Glutamatergic neuron (in vitro differentiated cells): ENCODE measurements around the gene CFAP221. TPM values are rescaled to one million over a fixed set of nuclear protein-coding genes. Genes with fewer than 3 reads are reported as not detected.

Source experiments
- DNase-seq: peaks from one replicate; pipeline ENCODE4 v3.0.0; 2022
- H3K27ac Mint-ChIP-seq: one replicate; pipeline ENCODE4 v1.8.0; 2020; ENCODE audit warnings: mild to moderate bottlenecking, mixed read lengths, inconsistent platforms; ENCODE audit not compliant: unreplicated experiment
- H3K27me3 Mint-ChIP-seq: one replicate; pipeline ENCODE4 v1.8.0; 2020; ENCODE audit warnings: mild to moderate bottlenecking, moderate library complexity, mixed read lengths, inconsistent platforms; ENCODE audit not compliant: unreplicated experiment
- H3K36me3 Mint-ChIP-seq: one replicate; pipeline ENCODE4 v1.8.0; 2020; ENCODE audit warnings: mild to moderate bottlenecking, mixed read lengths, inconsistent platforms; ENCODE audit not compliant: unreplicated experiment
- H3K4me1 Mint-ChIP-seq: one replicate; pipeline ENCODE4 v1.8.0; 2020; ENCODE audit warnings: mild to moderate bottlenecking, low read depth, mixed read lengths, inconsistent platforms; ENCODE audit not compliant: unreplicated experiment
- H3K4me3 Mint-ChIP-seq: one replicate; pipeline ENCODE4 v1.8.0; 2020; ENCODE audit warnings: mild to moderate bottlenecking, mixed read lengths, inconsistent platforms; ENCODE audit not compliant: unreplicated experiment
- H3K9me3 Mint-ChIP-seq: one replicate; pipeline ENCODE4 v1.8.0; 2020; ENCODE audit warnings: mild to moderate bottlenecking, moderate library complexity, mixed read lengths, inconsistent platforms; ENCODE audit not compliant: unreplicated experiment
- CTCF ChIP-seq: fragments of 200-600 bp; sonication (generic); IDR thresholded peaks from one replicate; pipeline ENCODE4 v1.5.0; 2021; ENCODE audit not compliant: partially characterized antibody, unreplicated experiment
- total RNA-seq: library from RNA; stranded (reverse); fragmentation: NEBNext Ultra II Directional; extraction: Animal tissue kit (Norgen Biotek cat#: 25700); gene quantifications from one replicate; pipeline ENCODE4 v1.2.1, GENCODE V29; 2021; ENCODE audit not compliant: unreplicated experiment

The CFAP221 gene
- total RNA-seq, 1 donor from 2014 or later, result 0.34 TPM

GRCh38 chr2:119680457-119681202 is 136.4 kb downstream of the CFAP221 start:
- Mint-ChIP-seq H3K4me1 (peaks cover 18% of the 10 kb centered on the region), H3K9me3 (peaks cover 12% of the 10 kb centered on the region), H3K27me3 (peaks cover 9% of the 10 kb centered on the region), H3K27ac (no peak overlapping the region), H3K36me3 (no peaks in the 10 kb centered on the region), H3K4me3 (peak overlapping the region; percentile 95)
- no peak for DNase-seq
- no peak for TF ChIP-seq CTCF

- H3K27ac Mint-ChIP-seq, result no peak overlapping the region
- H3K4me3 Mint-ChIP-seq, result no peak overlapping the region
- peaks cover 9% of the 10 kb centered on the region for H3K27me3 Mint-ChIP-seq
- TF ChIP-seq CTCF, result no peak
- peaks cover 12% of the 10 kb centered on the region for H3K9me3 Mint-ChIP-seq
- H3K4me1 Mint-ChIP-seq, result peaks cover 18% of the 10 kb centered on the region
- H3K36me3 Mint-ChIP-seq, result no peaks in the 10 kb centered on the region
- DNase-seq, result no peak
Measured at GRCh38 chr2:119681203-119681867, 137.1 kb downstream of the CFAP221 start.

- peaks cover 18% of the 10 kb centered on the region for H3K4me1 Mint-ChIP-seq
- DNase-seq, result no peak
- no peaks in the 10 kb centered on the region for H3K36me3 Mint-ChIP-seq
- TF ChIP-seq CTCF, result no peak
- H3K9me3 Mint-ChIP-seq, result peaks cover 12% of the 10 kb centered on the region
- H3K4me3 Mint-ChIP-seq, result no peak overlapping the region
- H3K27me3 Mint-ChIP-seq, result peaks cover 9% of the 10 kb centered on the region
- H3K27ac Mint-ChIP-seq, result no peak overlapping the region
Measured at GRCh38 chr2:119681868-119682220, 137.6 kb downstream of the CFAP221 start.

- Mint-ChIP-seq H3K36me3 (peaks cover 5% of the 10 kb centered on the region), H3K4me3 (peak overlapping the region; percentile 4), H3K27ac (peak overlapping the region; percentile 38), H3K9me3 (peaks cover 12% of the 10 kb centered on the region), H3K27me3 (peaks cover 12% of the 10 kb centered on the region), H3K4me1 (peaks cover 18% of the 10 kb centered on the region)
- TF ChIP-seq CTCF, result no peak
- no peak for DNase-seq
Measured at GRCh38 chr2:119682578-119682977, 138.3 kb downstream of the CFAP221 start.
